Gastroesophageal sphincter (tissue), 4 donors: Measurements from ENCODE around the gene MYBBP1A. TPM values are rescaled to one million over a fixed set of nuclear protein-coding genes. Genes with fewer than 3 reads are reported as not detected.

Experiments used
- ATAC-seq: fragments of 150-250 bp; one replicate; pipeline ENCODE4 v1.9.1; 2016; ENCODE audit warnings: mild to moderate bottlenecking, moderate library complexity
- H3K27ac ChIP-seq, 4 donors: fragments of 200-600 bp; sonication (generic) in 3 of 4; 1 replicate in 3 of 4; 2 replicates in 1 of 4; pipeline ENCODE4 v1.5.1; 2016 to 2019
- H3K27me3 ChIP-seq: fragments of 200-600 bp; sonication (generic); one replicate; pipeline ENCODE4 v1.5.1; 2019
- H3K36me3 ChIP-seq, 2 donors: fragments of 200-600 bp; sonication (generic); one replicate each; pipeline ENCODE4 v1.5.1; 2019; ENCODE audit warnings: control low read depth in 1 of 2
- H3K4me1 ChIP-seq, 3 donors: fragments of 200-600 bp; sonication (generic); 1 replicate in 2 of 3; 2 replicates in 1 of 3; pipeline ENCODE4 v1.5.1; 2016 to 2019; ENCODE audit warnings: control low read depth in 2 of 3
- H3K4me3 ChIP-seq, 2 donors: fragments of 200-600 bp; sonication (generic); one replicate each; pipeline ENCODE4 v1.5.1; 2019; ENCODE audit warnings: mild to moderate bottlenecking in 1 of 2, moderate library complexity in 1 of 2
- H3K9me3 ChIP-seq, 3 donors: fragments of 200-600 bp; sonication (generic); one replicate each; pipeline ENCODE4 v1.5.1; 2017 to 2019; ENCODE audit warnings: control low read depth in 2 of 3
- EP300 ChIP-seq: sonication (generic); formaldehyde crosslinking; IDR thresholded peaks from one replicate; pipeline ENCODE4 v1.6.1; 2017; ENCODE audit warnings: antibody characterized with exemption, mild to moderate bottlenecking
- POLR2A ChIP-seq, 2 donors: fragments of 450-650 bp; IDR thresholded peaks; one replicate each; pipeline ENCODE4 v1.6.1; 2017; ENCODE audit warnings: antibody characterized with exemption in 2 of 2, mild to moderate bottlenecking in 2 of 2, moderate library complexity in 1 of 2
- POLR2AphosphoS5 ChIP-seq: sonication (generic); formaldehyde crosslinking; IDR thresholded peaks from one replicate; pipeline ENCODE4 v1.6.1; 2017; ENCODE audit warnings: antibody characterized with exemption
- WGBS, 2 donors: methylation state at CpG; one replicate each; pipeline ENCODE4 v1.1.5; 2018; ENCODE audit warnings: low coverage in 1 of 2; 5-methylcytosine and 5-hydroxymethylcytosine counted together
- total RNA-seq, 4 donors: library from RNA; depleted of rRNA; stranded (reverse); fragments of >200 nt; gene quantifications; one replicate each; pipeline ENCODE4 v1.1.0, GENCODE V29; 2016
- TF ChIP-seq, protein P1 (sequence below), 4 experiments: fragments of 200-600 bp in 2 of 4; fragments of 450-650 bp in 2 of 4; sonication (generic) in 1 of 4; IDR thresholded peaks; one replicate each; pipeline ENCODE4 v1.5.1; 2017 to 2019; ENCODE audit warnings: antibody characterized with exemption in 4 of 4, mild to moderate bottlenecking in 2 of 4, moderate library complexity in 2 of 4

The MYBBP1A gene
- total RNA-seq, 4 donors from 2014 or later = 19.1 to 46.4 (median 40.9) TPM

DNA sequence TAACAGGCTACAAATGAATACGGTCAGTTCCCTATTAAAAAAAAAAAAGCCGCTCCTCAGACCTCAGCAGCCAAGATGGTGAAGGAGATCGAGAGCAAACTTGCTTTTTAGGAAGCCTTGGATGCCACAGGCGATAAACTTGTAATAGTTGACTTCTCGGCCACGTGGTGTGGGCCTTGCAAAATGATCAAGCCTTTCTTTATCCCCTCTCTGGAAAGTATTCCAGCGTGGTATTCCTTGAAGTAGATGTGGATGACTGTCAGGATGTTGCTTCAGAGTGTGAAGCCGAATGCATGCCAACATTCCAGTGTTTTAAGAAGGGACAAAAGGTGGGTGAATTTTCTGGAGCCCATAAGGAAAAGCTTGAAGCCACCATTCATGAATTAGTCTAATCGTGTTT lies 16.9 kb upstream of the MYBBP1A start:
- WGBS, 2 donors = 67 to 71% methylated on average over 6 to 9 of the region's 9 CpGs
- TF ChIP-seq, protein P1, sequence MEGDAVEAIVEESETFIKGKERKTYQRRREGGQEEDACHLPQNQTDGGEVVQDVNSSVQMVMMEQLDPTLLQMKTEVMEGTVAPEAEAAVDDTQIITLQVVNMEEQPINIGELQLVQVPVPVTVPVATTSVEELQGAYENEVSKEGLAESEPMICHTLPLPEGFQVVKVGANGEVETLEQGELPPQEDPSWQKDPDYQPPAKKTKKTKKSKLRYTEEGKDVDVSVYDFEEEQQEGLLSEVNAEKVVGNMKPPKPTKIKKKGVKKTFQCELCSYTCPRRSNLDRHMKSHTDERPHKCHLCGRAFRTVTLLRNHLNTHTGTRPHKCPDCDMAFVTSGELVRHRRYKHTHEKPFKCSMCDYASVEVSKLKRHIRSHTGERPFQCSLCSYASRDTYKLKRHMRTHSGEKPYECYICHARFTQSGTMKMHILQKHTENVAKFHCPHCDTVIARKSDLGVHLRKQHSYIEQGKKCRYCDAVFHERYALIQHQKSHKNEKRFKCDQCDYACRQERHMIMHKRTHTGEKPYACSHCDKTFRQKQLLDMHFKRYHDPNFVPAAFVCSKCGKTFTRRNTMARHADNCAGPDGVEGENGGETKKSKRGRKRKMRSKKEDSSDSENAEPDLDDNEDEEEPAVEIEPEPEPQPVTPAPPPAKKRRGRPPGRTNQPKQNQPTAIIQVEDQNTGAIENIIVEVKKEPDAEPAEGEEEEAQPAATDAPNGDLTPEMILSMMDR (IDR thresholded peaks at IDR 0.05) = no peak
- TF ChIP-seq POLR2AphosphoS5 (no peak), EP300 (no peak), POLR2A (IDR thresholded peaks at IDR 0.05) (no peak)
- H3K4me1 ChIP-seq = no peaks in the 10 kb centered on the region
- H3K9me3 ChIP-seq = no peaks in the 10 kb centered on the region
- H3K27ac ChIP-seq = no peak overlapping the region
- H3K36me3 ChIP-seq = no peaks in the 10 kb centered on the region
- no peak overlapping the region for H3K4me3 ChIP-seq
- no peak for ATAC-seq
- H3K27me3 ChIP-seq = peaks cover 6% of the 10 kb centered on the region

DNA sequence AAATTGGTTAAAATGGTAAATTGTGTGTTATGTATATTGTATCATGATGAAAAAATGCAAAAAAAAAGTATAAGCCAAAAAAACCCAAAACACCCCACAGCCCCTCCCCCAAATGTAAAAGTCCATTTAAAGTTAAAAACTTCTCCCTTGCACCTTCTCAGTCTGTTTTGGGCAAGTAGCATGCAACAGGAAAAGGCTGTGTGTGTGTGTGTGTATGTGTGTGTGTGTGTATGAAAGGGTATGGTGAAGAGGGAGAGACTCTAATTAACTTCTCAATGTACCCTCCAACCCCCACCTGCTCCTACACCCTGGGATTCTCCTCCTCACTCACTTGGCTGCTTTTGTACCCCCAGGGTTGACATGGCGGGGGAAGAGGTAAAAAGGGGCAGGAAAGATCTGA lies 14.4 kb upstream of the MYBBP1A start:
- 40 to 86% methylated on average over 1 of the region's 1 CpG for WGBS, 2 donors
- Histone ChIP-seq H3K36me3 (no peaks in the 10 kb centered on the region), H3K27ac (no peak overlapping the region), H3K4me1 (peaks cover 0 to 16% (median 0%) of the 10 kb centered on the region in 3 donors), H3K9me3 (no peaks in the 10 kb centered on the region), H3K4me3 (no peak overlapping the region), H3K27me3 (no peaks in the 10 kb centered on the region)
- no peak for ATAC-seq
- TF ChIP-seq POLR2AphosphoS5 = no peak
- TF ChIP-seq POLR2A (IDR thresholded peaks at IDR 0.05) = no peak
- TF ChIP-seq, protein P1 (IDR thresholded peaks at IDR 0.05) = no peak
- TF ChIP-seq EP300 = no peak

DNA sequence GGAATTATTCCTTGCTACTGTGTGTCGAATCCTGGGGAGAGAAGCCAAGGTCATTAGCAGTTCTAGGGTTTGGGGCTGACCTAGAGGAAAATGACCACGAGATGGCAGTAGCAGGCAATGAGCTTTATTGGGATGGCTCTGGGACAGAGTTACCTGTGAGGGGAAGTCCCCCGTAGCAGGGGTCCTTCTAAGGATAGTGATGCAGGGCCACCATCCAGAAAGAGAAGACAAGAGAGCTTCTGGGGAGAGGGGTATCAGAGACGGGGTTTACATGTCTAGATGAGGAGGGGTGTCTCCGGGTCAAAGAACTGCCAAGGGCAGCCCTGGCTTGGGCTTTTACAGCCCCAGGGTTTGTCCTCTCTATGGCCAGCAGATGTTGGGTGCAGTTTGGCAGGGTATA lies 11.6 kb upstream of the MYBBP1A start:
- Histone ChIP-seq H3K27me3 (no peaks in the 10 kb centered on the region), H3K4me1 (peaks cover 0 to 22% (median 0%) of the 10 kb centered on the region in 3 donors), H3K4me3 (no peak overlapping the region), H3K27ac (no peak overlapping the region), H3K9me3 (no peaks in the 10 kb centered on the region), H3K36me3 (no peaks in the 10 kb centered on the region)
- WGBS, 2 donors = 14 to 50% methylated on average over 1 to 2 of the region's 5 CpGs
- TF ChIP-seq, protein P1 (IDR thresholded peaks at IDR 0.05) = peak; percentile 46 to 81 (median 68)
- TF ChIP-seq EP300 = no peak
- ATAC-seq = peak; percentile 64

DNA sequence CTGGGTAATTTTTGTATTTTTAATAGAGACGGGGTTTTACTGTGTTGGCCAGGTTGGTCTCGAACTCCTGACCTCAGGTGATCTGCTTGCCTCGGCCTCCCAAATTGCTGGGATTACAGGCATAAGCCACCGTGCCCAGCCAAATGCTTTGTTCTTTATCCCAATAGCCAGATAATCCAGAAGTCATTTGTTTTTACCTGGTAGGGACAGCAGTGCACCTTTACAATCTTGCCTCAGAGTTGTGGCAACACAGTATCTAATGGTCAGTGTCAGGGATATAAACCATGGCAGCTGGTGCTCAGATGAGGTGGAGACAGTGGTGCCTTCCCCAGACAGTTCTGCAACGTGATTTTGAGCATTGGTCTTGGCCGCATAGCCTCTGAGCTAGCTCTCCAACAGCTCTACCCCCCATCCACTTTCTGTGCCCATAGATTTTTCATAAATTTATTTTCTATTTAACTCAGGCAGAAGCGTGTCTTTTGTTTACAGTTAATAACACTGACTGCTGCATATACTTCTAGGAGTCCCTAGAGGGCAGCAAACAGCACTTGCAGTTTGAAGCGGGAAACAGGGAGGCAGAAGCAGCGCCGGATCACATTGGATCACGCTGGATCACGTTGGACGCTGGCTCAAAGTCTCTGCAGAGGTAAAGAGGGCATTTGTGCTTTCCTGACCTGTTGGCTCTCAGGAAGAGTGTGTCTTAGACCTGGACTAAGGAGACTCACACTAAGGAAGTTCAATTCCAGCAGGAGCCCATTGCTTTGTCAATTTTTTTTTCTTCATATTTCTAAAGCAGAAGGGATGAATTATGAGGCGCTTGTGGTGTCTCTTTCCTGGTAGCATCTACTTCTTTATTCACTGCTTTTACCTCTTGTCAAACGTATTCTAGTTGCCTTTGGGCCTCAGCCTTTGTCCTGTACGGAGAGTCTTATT lies 10.3 kb upstream of the MYBBP1A start:
- Histone ChIP-seq H3K27ac (no peak overlapping the region), H3K36me3 (no peaks in the 10 kb centered on the region), H3K4me3 (no peak overlapping the region), H3K27me3 (no peaks in the 10 kb centered on the region), H3K4me1 (peaks cover 0 to 22% (median 0%) of the 10 kb centered on the region in 3 donors), H3K9me3 (no peaks in the 10 kb centered on the region)
- 21 to 25% methylated on average over 12 to 14 of the region's 16 CpGs for whole genome bisulfite sequencing, 2 donors
- TF ChIP-seq POLR2A (IDR thresholded peaks at IDR 0.05) (no peak), EP300 (no peak), POLR2AphosphoS5 (no peak)
- TF ChIP-seq, protein P1 (IDR thresholded peaks at IDR 0.05) = peak in 3 of 4 experiments; percentile 62 to 91 (median 72)
- ATAC-seq = peak; percentile 81
